Activated CD4-positive, CD25-positive, alpha-beta regulatory T cell treated with anti-CD3 and anti-CD28 coated beads, Interleukin-2, amount 50 U/mL, for 72 hours (primary cell): ENCODE results near the gene ACAD10.
A peak's percentile ranks its signal among the peaks of the same experiment; 100 is the strongest.
"Not testable (repeated sequence)": the region's sequence is repeated elsewhere in the genome, so short reads cannot be mapped to it uniquely, and the experiment has no call there.

ENCODE experiments used
- DNase-seq: peaks from one replicate; pipeline ENCODE4 v3.0.0; 2021

Gene ACAD10

DNA sequence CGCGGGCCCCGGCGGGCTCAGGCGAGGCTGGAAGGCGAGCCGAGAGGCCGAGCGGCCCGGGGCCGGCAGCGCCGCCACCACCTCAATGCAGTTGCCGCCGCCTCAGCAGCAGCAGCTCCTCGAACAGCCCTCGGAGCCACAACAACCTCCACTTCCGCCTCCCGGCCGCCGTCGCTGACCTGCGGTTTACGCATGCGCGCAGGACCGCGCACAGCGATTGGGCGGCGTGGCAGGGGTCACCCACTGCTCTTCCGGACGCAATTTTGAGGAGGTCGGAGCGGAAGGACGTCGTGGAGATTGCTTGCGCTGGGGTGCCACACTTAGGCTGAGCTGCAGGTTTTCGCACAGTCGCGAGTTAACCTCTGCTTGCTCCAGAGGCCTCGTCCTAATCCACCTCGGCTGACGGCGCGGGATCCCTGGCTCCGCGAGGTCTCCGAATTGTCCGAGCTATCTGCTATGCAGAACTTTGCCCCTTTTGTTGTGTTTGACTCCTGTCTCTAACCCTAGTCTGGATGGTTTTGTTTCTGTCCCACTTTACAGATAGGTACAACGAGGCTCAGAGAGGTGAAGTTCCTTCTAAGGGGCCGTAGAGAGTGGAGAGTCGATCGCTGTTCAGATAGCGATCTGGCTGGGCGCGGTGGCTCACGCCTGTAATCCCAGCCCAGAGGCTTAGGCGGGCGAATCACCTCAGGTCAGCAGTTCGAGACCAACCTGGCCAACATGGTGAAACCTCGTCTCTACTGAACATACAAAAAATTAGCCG is at the start of gene ACAD10, which contains the start of gene BRAP:
ACAD10 (plus strand) TSS at position 243 of the 763 bp plus-strand sequence. CDS start 6,657 bp downstream, outside the sequence.
BRAP (minus strand) TSS at position 146 of the 763 bp plus-strand sequence. CDS start 164 bp downstream, outside the sequence.
- DNase-seq: peak; percentile 95

DNA sequence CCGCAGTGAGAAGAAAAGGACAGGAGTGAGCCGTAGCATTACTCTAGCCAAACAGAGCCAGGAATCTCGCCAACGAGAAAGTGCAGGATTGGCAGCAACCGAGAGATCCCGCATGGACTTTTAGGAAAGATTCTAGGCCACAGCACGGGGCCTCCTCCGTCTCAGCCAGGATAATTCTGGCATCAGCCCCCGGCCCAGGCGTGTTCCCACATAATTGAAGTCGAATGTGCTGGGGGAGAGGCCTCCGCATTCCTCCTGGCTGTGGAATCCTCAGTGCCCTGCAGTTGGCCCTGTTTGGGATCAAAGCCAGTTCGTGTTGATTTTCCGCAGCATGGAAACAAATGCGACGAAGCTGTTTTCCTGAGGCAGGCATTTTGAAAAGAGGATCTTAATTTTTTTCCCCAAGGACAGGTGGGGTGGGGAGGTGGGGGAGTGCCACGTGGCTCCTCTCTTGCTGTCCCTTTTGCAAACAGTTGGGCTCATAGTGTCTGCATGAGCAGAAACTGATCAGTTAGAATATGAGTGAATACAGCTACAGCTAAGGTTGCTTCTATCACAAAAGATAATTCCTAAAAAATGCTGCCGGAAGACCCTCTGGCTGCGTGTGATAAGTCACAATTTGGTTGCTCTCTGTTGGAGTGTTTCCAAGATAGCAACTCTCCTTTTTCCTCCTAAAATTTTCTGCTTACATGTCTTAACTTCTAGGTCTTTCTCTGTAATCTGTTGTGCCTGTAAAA is 49.5 kb upstream of the ACAD10 start:
- DNase-seq: no peak

DNA sequence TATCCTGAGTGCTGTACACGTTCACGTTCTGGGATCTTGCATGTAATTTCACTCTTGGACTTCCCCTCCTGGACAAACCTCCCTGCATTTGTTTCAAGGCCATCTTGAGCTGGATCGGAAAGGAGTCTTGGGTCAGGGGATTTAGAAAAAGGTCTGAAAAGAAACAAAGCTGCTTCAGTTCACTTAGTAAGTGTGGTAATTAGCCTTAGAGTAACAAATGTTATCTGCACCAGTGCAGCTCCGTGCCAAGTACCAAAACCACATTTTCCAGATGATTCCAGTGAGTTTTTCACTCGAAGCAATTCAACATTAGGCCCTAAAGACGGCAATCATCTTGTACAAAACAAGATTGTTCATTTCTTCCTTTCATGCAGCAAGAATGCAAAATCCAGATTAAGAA is 47.3 kb upstream of the ACAD10 start:
- DNase-seq: no peak

- DNase-seq: no peak
These were observed 45.3 kb upstream of the ACAD10 start for GRCh38 chr12:111640506-111640905.

DNA sequence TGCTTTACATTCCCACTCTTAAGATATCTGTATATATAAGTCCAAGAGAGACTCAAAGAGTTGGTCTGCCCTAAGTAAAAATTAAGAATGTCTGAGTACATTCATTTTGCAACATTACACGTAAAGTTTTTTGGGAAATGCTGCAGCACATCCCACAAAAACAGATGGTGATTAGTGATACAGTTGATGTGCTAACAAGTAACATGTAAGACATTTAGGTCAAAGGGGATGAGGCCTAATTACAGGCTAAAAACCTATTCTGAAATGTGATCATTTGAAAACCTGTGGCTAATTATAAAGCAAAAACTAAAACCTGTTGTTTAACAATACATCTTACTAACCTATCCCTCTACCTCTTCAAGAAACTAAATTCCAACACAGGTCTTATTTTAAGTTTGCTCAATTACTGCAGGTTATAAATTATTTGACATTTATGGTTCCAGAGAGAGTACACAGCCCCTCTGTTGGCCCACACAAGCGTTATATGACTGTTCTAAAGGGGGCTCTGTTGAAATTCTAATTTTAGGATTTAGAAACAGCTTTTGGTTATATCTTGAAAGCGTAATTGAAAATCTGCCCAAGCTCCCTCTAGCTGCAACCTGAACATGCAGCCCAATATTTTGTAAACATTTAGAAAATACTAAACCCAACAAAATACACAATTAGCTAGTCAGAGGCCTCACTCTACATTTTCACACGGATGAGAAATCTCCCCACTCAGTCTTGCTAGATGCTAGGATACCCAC is 43.0 kb upstream of the ACAD10 start:
- no peak for DNase-seq

- no peak for DNase-seq
These were observed 42.4 kb upstream of the ACAD10 start for GRCh38 chr12:111643427-111643826.

- DNase-seq: no peak
These were observed 40.4 kb upstream of the ACAD10 start for GRCh38 chr12:111645433-111645832.

GRCh38 chr12:111650912-111651311 is 34.9 kb upstream of the ACAD10 start:
- no peak for DNase-seq

DNA sequence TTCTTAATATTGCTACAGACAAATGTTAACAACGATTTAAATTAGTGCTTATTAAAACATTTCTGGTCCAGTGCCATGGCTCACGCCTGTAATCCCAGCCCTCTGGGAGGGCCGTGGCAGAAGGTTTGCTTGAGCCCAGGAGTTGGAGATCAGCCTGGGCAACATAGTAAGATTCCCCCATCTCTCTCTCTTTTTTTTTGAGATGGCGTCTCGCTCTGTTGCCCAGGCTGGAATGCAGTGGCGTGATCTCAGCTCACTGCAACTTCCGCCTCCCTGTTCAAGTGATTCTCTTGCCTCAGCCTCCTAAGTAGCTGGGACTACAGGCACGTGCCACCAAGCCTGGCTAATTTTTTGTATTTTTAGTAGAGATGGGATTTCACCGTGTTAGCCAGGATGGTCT is 33.3 kb upstream of the ACAD10 start:
- not testable (repeated sequence) for DNase-seq

DNA sequence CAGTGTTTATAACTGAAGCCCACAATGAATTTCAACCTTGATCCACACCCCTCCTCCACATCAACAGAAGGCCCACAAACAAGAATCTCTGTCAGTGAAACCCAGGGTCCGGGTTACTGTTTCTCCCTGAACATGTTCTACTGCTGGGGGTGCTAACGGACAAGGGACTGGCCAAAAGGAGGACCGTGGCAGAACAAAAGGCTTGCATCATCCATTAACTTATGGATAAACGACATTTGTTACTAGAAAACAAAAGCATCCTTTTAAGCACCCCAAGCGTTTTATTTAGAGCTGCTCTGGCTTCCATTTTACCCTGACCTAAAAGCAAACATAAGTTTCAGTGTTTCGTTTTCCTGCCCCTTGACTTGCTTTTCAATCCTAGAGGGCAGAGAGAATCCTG is 32.3 kb upstream of the ACAD10 start:
- DNase-seq: no peak

- no peak for DNase-seq
These were observed 30.5 kb upstream of the ACAD10 start for GRCh38 chr12:111655356-111655755.

- DNase-seq: no peak
These were observed 29.8 kb upstream of the ACAD10 start for GRCh38 chr12:111656016-111656415.

GRCh38 chr12:111664499-111664898 is 21.4 kb upstream of the ACAD10 start:
- no peak for DNase-seq

GRCh38 chr12:111664961-111665865 is 20.6 kb upstream of the ACAD10 start:
- DNase-seq: no peak

DNA sequence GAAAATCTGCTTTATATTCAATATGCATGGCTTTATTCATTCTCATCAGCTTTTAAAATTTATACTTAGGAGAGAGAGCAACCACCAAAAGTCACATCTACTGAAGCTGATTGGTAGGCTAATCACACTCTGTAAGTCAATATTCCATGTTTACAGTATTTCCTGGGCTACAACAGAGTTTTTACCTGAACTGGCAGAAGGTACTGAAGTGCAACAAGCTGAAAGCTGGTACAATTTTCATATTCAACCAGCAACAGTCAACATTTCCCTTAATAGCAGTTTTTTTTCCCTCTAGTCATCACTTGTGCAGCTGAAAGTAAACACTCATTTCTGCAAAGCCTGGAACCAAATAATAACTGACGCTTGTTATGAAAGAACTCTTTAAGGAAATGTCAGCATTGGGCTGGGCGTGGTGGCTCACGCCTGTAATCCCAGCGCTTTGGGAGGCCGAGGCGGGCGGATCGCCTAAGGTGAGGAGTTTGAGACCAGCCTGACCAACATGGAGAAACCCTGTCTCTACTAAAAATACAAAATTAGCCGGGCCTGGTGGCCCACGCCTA is 13.0 kb upstream of the ACAD10 start:
- no peak for DNase-seq

- DNase-seq: no peak
These were observed 12.3 kb upstream of the ACAD10 start for GRCh38 chr12:111673503-111673902.

DNA sequence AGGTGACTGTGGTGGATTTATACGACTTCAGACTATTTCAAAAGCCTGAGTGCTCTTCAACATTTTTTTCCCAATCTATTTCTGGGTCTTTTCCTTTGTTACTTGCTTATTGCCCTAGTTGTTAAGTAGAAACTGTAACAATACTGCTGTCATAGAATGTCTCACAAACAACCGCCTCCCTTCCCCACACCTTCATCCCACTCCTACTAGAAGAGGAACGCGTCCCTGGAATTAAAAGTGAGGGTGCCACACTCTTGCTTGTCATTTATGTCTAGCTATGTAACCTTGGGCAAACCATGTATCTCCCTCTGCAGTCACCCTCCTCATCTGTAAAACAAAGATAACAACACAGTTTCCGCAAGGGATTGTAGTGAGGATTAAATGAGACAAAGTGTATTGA is 8.7 kb upstream of the ACAD10 start:
- no peak for DNase-seq

DNA sequence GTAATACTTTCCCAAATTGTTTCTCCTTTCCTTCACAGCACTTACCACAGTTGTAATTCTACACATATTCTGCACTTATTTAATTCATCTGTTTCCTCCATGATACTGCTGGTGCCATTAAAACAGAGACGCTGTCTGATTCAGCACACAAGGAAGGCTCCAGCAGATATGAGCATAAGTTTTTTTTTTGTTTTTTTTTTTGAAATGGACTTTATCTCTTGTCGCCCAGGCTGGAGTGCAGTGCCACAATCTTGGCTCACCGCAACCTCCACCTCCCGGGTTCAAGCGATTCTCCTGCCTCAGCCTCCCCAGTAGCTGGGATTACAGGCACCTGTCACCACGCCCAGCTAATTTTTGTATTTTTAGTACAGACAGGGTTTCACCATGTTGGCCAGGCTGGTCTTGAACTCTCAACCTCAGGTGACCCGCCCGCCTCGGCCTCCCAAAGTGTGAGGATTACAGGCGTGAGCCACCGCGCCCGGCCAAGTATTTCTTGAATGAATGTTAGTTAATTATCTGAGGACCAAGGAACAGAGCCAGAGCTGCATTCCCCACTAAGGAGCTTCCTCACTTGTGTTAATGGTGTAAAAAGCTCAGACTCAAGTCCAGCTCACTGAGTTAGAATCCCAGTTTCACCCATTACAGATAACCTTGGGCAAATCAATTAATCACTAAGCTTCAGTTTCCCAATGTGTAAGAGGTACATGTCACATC is 1.2 kb upstream of the ACAD10 start:
- DNase-seq: not testable (repeated sequence)

- DNase-seq: no peak
These were observed 487 bp upstream of the ACAD10 start for GRCh38 chr12:111685322-111685810.

- no peak for DNase-seq
These were observed 787 bp downstream of the ACAD10 start for GRCh38 chr12:111686574-111687105.

DNA sequence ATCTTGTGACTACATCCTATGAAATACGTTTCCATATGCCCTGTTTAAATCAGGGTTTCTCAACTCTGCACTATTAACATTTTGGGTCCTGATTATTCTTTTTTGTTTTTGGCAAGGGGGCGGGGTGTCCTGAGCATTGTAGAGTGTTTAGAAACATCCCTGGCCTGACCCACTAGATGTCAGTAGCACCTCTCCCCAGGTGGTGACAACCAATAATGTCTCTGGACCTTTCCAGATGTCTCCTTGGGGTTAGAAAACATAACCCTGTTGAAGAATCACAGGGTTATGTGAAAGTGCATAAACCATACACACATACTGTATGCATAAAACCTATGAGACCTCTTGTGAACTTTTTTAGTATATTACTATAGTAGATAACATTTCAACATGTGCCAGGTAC is 1.4 kb downstream of the ACAD10 start:
- DNase-seq: no peak
